Subcutaneous abdominal adipose tissue (tissue), 5 donors: Measurements from ENCODE around the gene DAPK2.

Experiments used
- H3K27ac ChIP-seq: one replicate; pipeline ENCODE4 v1.7.0; 2013; ENCODE audit warnings: low read depth, mild to moderate bottlenecking, inconsistent platforms, low read length, moderate library complexity
- H3K27me3 ChIP-seq, 5 donors: one replicate each; pipeline ENCODE4 v1.7.0; 2013; ENCODE audit warnings: low read length in 5 of 5, inconsistent platforms in 1 of 5; ENCODE audit not compliant: control insufficient read depth in 5 of 5, insufficient read depth in 4 of 5
- H3K36me3 ChIP-seq, 5 donors: one replicate each; pipeline ENCODE4 v1.7.0; 2013; ENCODE audit warnings: low read length in 5 of 5; ENCODE audit not compliant: control insufficient read depth in 5 of 5, insufficient read depth in 5 of 5
- H3K4me1 ChIP-seq, 5 donors: one replicate each; pipeline ENCODE4 v1.7.0; 2013; ENCODE audit warnings: low read length in 5 of 5, mild to moderate bottlenecking in 3 of 5, moderate library complexity in 1 of 5; ENCODE audit not compliant: control insufficient read depth in 5 of 5, insufficient read depth in 5 of 5
- H3K4me3 ChIP-seq, 5 donors: one replicate each; pipeline ENCODE4 v1.7.0; 2013; ENCODE audit warnings: low read length in 5 of 5, low read depth in 1 of 5
- H3K9ac ChIP-seq, 5 donors: one replicate each; pipeline ENCODE4 v1.7.0; 2013; ENCODE audit warnings: low read length in 5 of 5, mild to moderate bottlenecking in 4 of 5, moderate library complexity in 3 of 5
- H3K9me3 ChIP-seq, 5 donors: one replicate each; pipeline ENCODE4 v1.7.0; 2013; ENCODE audit warnings: low read length in 5 of 5; ENCODE audit not compliant: control insufficient read depth in 5 of 5
- donor health status: healthy.
- donor health status: healthy.
- donor health status: healthy.
- donor health status: healthy.
- donor health status: healthy.

The DAPK2 gene

DNA sequence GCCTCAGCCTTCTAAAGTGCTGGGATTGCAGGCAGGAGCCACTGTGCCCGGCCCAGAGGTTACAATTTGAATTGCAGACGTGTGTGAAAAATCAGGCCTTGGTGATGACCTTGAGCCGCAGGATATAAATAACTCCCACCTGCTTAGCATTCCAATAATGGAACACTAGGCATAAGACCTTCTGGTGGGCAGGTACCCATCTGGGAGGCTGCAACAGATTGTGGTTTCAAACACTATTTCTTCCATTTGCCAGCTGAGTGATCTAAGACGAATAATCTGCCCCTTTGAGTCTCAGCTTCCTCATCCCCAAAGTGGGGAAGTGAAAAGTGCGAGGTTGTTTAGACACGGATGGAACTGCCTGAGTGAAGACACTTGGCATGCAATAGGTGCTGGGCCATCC, 164.9 kb downstream of the DAPK2 start:
- no peaks in the 10 kb centered on the region for H3K36me3 ChIP-seq
- H3K4me1 ChIP-seq, result peaks cover 0 to 19% (median 12%) of the 10 kb centered on the region in 5 donors
- H3K9me3 ChIP-seq, result no peaks in the 10 kb centered on the region
- H3K27ac ChIP-seq, result no peak overlapping the region
- no peak overlapping the region for H3K4me3 ChIP-seq
- H3K9ac ChIP-seq, result no peak overlapping the region
- H3K27me3 ChIP-seq, result no peaks in the 10 kb centered on the region

DNA sequence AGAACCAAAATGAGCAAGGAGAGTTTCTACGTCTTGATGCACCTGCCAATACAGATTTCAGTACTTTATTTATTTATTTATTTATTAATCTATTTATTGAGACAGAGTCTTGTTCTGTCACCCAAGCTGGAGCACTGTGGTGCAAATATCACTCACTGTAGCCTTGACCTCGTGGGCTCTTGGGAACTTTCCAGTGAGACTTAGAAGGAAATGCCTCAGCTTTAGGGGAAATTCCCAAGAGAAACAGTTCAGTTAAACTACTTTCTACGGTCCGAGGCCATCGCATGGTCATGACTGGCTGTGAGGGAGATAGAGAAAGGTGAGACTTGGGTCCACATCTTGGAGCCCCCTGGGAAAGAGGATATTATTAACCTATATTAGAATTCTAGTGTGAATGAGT, 165.5 kb downstream of the DAPK2 start:
- H3K27ac ChIP-seq, result no peak overlapping the region
- H3K4me1 ChIP-seq, result peaks cover 0 to 19% (median 12%) of the 10 kb centered on the region in 5 donors
- no peak overlapping the region for H3K9ac ChIP-seq
- no peaks in the 10 kb centered on the region for H3K9me3 ChIP-seq
- no peak overlapping the region for H3K4me3 ChIP-seq
- H3K36me3 ChIP-seq, result no peaks in the 10 kb centered on the region
- H3K27me3 ChIP-seq, result no peaks in the 10 kb centered on the region

DNA sequence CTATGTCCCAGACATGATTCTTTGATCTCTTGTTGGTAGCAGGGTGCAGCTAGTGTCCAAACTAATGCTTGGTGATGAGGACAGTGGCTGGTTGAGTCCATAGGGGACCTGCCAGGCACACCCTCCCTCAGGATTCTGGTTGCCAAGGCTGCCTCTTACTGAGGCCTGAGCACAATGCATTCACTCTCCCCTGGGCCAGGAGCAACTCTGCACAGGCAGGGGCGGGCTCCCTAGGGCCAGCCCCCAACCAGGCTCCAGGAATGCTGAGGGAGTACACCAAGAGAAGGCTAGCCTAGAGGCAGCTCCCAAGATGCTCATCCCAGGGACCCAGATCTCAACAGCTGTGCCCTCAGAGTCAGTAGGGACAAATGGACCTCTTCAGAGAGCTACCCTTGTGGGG, 166.3 kb downstream of the DAPK2 start:
- Histone ChIP-seq H3K27ac (no peak overlapping the region), H3K36me3 (no peaks in the 10 kb centered on the region), H3K4me3 (no peak overlapping the region), H3K27me3 (no peaks in the 10 kb centered on the region), H3K4me1 (peaks cover 0 to 19% (median 12%) of the 10 kb centered on the region in 5 donors), H3K9ac (no peak overlapping the region), H3K9me3 (no peaks in the 10 kb centered on the region)

DNA sequence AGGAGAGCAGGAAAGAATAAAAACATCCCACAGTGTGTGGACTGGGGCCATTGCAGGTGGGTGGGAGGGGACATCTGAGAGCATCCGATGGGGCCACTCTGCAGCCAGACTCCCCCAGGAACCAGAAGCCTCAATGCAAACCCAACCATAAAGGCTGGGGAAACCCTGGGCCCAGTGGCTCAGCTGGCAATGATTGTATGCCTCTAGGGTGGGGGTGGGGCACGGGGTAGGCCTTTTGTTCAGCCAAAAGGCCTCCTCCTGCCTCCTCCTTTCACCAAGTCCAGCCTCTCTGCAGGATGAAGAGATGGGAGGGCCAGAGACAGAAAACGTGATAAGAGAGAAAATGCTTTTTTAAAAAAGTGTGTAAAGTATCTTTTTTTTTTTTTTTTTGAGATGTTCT, 167.1 kb downstream of the DAPK2 start:
- Histone ChIP-seq H3K36me3 (no peaks in the 10 kb centered on the region), H3K9ac (no peak overlapping the region)

DNA sequence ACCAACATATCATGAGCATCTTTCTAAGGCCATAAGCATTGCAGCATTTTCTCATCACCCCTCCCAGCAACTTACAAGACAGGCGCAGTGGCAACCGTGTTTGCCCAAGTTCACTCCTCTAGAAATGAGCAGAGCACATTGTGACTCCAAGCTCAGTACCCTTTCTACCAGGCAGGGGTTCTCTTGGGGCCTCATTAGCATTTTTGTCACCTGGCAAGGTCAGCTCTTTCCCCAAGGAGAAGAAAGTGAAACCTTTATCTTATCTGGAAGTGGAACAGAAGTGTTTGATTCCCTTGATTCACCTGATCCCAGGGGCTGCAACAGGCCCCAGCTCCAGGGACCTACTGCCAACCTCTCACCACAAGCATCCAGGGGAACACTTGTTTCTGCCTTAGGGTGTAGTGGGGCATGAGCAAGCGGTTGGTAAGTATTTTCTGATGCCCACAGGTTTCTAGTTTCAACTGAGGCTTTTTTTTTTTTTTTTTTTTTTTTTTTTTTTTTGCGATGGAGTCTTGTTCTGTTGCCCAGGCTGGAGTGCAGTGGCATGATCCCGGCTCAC, 168.5 kb downstream of the DAPK2 start:
- Histone ChIP-seq H3K27ac (no peak overlapping the region), H3K4me3 (no peak overlapping the region), H3K27me3 (no peaks in the 10 kb centered on the region), H3K4me1 (peaks cover 0 to 23% (median 12%) of the 10 kb centered on the region in 5 donors), H3K9me3 (peaks cover 0 to 3% (median 1%) of the 10 kb centered on the region in 5 donors), H3K36me3 (no peaks in the 10 kb centered on the region), H3K9ac (no peak overlapping the region)

More for the DNA sequence above, 167.1 kb downstream of the DAPK2 start:
- peaks cover 0 to 19% (median 12%) of the 10 kb centered on the region in 5 donors for H3K4me1 ChIP-seq
- no peaks in the 10 kb centered on the region for H3K27me3 ChIP-seq
- no peaks in the 10 kb centered on the region for H3K9me3 ChIP-seq
- H3K4me3 ChIP-seq, result no peak overlapping the region
- H3K27ac ChIP-seq, result no peak overlapping the region

DNA sequence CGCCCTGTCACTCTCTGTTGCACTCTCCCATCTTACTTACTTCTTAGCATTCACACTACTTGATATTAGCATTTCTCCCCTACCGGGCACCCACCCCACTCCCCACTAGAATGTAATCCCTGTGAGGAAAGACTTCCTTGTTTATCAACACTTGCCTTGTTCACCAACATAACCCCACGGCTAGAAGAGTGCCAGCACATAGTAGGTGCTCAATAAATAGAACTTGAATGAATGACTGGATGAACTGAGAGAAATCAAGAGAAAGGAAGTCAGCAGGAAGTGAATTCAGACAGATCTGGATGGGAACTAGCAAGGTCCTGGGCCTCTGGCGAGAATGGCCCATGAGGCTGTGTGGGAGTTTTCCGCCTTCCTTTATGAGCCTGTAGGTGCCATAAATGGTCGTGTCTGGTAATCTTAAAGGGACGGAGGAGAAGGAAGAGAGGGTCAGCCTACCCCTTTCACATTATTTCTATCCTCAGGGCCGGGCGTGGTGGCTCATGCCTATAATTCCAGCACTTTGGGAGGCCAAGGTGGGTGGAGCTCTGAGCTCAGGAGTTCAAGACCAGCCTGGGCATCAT, 170.1 kb downstream of the DAPK2 start:
- no peak overlapping the region for H3K4me3 ChIP-seq
- no peak overlapping the region for H3K27ac ChIP-seq
- peaks cover 0 to 16% (median 7%) of the 10 kb centered on the region in 5 donors for H3K4me1 ChIP-seq
- no peak overlapping the region for H3K9ac ChIP-seq
- H3K27me3 ChIP-seq, result no peaks in the 10 kb centered on the region
- no peaks in the 10 kb centered on the region for H3K36me3 ChIP-seq
- H3K9me3 ChIP-seq, result peaks cover 0 to 4% (median 4%) of the 10 kb centered on the region in 5 donors

DNA sequence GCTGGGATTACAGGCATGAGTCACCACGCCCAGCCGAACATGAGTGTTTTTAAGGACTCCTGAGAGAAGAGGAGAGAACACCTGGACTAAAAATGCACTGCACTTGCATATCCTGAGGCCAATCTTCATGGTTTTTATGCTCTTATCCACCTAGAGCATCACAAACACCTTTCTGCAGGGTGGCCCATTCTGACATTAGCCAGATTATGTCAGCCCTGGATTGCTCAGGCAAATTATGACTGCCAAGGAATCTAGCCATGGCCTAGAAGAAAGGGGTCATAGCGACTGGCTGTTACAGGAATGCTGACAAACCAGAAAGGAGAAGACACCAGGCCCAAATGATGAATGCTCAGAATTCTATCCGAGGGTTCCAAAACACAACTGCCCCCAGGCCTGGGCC, 171.7 kb downstream of the DAPK2 start:
- Histone ChIP-seq H3K4me1 (peaks cover 0 to 8% (median 0%) of the 10 kb centered on the region in 5 donors), H3K27ac (no peak overlapping the region), H3K9ac (no peak overlapping the region), H3K4me3 (no peak overlapping the region), H3K9me3 (peaks cover 0 to 4% (median 4%) of the 10 kb centered on the region in 5 donors), H3K36me3 (no peaks in the 10 kb centered on the region), H3K27me3 (no peaks in the 10 kb centered on the region)

DNA sequence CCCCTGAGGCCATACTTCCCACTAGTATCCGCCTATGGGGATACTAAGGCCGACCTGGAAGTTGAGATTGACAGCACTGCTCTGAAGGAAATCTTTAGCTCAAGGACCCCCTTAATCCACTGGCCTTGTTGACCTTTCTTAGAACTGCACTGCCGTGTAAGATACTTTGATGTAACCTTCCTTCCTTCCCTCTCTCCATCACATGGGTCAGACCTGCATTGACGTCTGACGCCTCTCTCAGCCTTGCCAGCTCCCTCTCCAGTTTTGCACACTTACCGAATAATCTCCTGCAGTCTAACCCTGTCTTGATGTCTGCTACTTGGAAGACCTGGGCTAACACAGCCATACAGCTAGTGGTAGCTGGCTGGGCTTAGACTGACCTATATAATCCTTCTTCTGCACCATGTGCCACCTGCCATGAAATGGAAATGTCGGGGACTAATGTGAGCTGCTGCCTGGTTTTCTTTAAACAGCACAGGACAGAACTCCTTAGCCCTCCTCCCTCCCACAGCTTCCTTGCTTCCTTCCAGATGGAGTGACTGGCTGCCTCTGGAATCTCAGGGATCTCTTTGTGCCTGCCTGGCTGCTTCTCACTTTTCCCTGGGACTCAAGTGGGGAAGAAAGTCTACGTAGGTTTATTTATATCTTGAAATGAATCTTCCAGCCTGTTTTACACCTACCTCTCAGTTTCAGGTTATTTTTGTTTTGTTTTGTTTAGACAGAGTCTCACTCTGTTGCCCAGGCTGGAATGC, 173.3 kb downstream of the DAPK2 start:
- Histone ChIP-seq H3K36me3 (no peaks in the 10 kb centered on the region), H3K9me3 (peaks cover 0 to 4% (median 4%) of the 10 kb centered on the region in 5 donors), H3K27me3 (no peaks in the 10 kb centered on the region), H3K9ac (no peak overlapping the region), H3K4me3 (no peak overlapping the region), H3K27ac (no peak overlapping the region), H3K4me1 (peaks cover 0 to 6% (median 0%) of the 10 kb centered on the region in 5 donors)

DNA sequence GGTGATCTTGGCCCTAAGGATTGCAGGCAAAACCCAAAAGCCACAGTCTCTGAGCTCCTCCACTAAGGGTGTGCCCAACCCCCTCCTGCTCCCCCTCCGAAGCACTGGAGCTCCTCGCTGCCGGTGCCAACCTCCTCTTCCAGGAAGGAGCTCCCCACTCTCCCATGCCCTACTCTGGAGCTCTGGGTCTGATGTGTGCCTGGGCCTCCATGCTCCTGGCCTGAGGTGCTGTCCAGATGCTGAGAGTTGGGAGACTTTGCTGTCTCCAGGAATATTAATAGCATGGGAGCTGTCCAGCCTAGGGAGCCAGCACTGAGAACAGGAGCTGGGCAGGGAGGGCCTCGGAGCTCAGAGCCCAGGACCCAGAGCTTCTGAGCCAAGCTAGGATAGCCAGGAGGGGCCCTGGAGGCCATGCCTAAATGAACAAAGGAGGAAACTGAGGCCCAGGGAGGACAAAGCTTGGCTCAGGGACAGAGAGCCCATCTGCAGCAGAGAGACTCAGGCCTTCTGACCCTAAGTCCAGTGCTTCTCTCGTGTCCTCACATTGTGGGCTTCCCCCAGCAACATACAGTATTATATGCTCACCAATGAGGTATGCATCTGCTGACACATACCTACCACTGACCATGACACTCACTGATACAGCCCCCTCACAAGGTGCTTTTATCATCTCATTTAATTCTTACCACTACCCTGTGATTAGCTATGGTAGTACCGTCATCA, 175.6 kb downstream of the DAPK2 start:
- Histone ChIP-seq H3K36me3 (no peaks in the 10 kb centered on the region), H3K4me3 (no peak overlapping the region), H3K27me3 (no peaks in the 10 kb centered on the region), H3K9me3 (peaks cover 0 to 4% (median 4%) of the 10 kb centered on the region in 5 donors), H3K27ac (no peak overlapping the region), H3K4me1 (peaks cover 0 to 6% (median 0%) of the 10 kb centered on the region in 5 donors), H3K9ac (no peak overlapping the region)

DNA sequence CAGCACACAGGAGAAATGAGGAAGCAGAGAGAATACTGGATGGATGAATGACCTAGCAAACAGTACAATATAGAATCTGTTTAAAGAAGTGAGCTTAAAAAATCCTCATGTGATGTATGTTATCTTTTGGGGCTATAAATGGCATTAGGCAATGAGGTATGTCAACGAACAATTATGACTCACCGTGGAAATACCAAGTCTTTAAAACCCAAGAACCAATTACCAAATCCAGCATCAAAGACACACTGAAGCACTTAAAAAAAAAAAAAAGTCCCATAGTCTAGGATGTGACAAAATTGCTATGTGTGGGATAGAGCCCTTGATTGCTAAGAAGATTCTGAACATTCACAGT, 176.3 kb downstream of the DAPK2 start:
- Histone ChIP-seq H3K9ac (no peak overlapping the region), H3K4me1 (peaks cover 0 to 6% (median 0%) of the 10 kb centered on the region in 5 donors), H3K9me3 (peaks cover 0 to 4% (median 4%) of the 10 kb centered on the region in 5 donors), H3K36me3 (no peaks in the 10 kb centered on the region), H3K27me3 (no peaks in the 10 kb centered on the region), H3K4me3 (no peak overlapping the region), H3K27ac (no peak overlapping the region)
